ENCODE data around the gene MYO3B. TPM values are rescaled to one million over a fixed set of nuclear protein-coding genes. Genes with fewer than 3 reads are reported as not detected.

MYO3B gene
- total RNA-seq, 1 donor from 2014 or later, result not detected

GRCh38 chr2:170641961-170642360, 464.0 kb downstream of the MYO3B start:
- Mint-ChIP-seq H3K27ac (no peak overlapping the region), H3K36me3 (ENCODE audit: low read depth) (no peaks in the 10 kb centered on the region), H3K4me3 (no peak overlapping the region), H3K27me3 (no peaks in the 10 kb centered on the region), H3K9me3 (no peaks in the 10 kb centered on the region), H3K4me1 (no peaks in the 10 kb centered on the region)
- ChIA-PET POLR2A (no interaction called here), CTCF (no interaction called here)
- TF ChIP-seq CTCF (IDR thresholded peaks at IDR 0.05), result no peak
- DNase-seq (no peak), ATAC-seq (ENCODE audit: low read depth) (no peak)
- intact Hi-C loops (cut with micrococcal nuclease), result no loop called here

GRCh38 chr2:170643346-170643745, 465.4 kb downstream of the MYO3B start:
- Mint-ChIP-seq H3K4me1 (no peaks in the 10 kb centered on the region), H3K4me3 (no peak overlapping the region), H3K27ac (no peak overlapping the region), H3K9me3 (no peaks in the 10 kb centered on the region), H3K27me3 (no peaks in the 10 kb centered on the region), H3K36me3 (ENCODE audit: low read depth) (no peaks in the 10 kb centered on the region)
- POLR2A ChIA-PET, result interaction anchor here (0.6 kb wide), 1 partner anchor 453 kb away, joined by 3 read pairs; no protein-coding TSS in a partner anchor
- no peak for TF ChIP-seq CTCF (IDR thresholded peaks at IDR 0.05)
- ATAC-seq (ENCODE audit: low read depth), result no peak
- CTCF ChIA-PET, result no interaction called here
- DNase-seq, result no peak
- intact Hi-C loops (cut with micrococcal nuclease), result no loop called here

GRCh38 chr2:170647741-170648436, 469.9 kb downstream of the MYO3B start:
- no peak overlapping the region for H3K4me3 Mint-ChIP-seq
- no peak for TF ChIP-seq CTCF (IDR thresholded peaks at IDR 0.05)
- ChIA-PET POLR2A (no interaction called here), CTCF (no interaction called here)
- no peaks in the 10 kb centered on the region for H3K9me3 Mint-ChIP-seq
- intact Hi-C loops (cut with micrococcal nuclease), result no loop called here
- H3K4me1 Mint-ChIP-seq, result no peaks in the 10 kb centered on the region
- ATAC-seq (ENCODE audit: low read depth) (no peak), DNase-seq (no peak)
- no peaks in the 10 kb centered on the region for H3K36me3 Mint-ChIP-seq (ENCODE audit: low read depth)
- no peak overlapping the region for H3K27ac Mint-ChIP-seq
- no peaks in the 10 kb centered on the region for H3K27me3 Mint-ChIP-seq

GRCh38 chr2:170651624-170652325, 473.8 kb downstream of the MYO3B start:
- H3K4me3 Mint-ChIP-seq, result no peak overlapping the region
- TF ChIP-seq CTCF (IDR thresholded peaks at IDR 0.05), result no peak
- no peaks in the 10 kb centered on the region for H3K9me3 Mint-ChIP-seq
- ATAC-seq (ENCODE audit: low read depth) (no peak), DNase-seq (no peak)
- POLR2A ChIA-PET, result no interaction called here
- H3K27ac Mint-ChIP-seq, result no peak overlapping the region
- no peaks in the 10 kb centered on the region for H3K36me3 Mint-ChIP-seq (ENCODE audit: low read depth)
- H3K27me3 Mint-ChIP-seq, result peaks cover 2% of the 10 kb centered on the region
- intact Hi-C loops (cut with micrococcal nuclease), result no loop called here
- CTCF ChIA-PET, result no interaction called here
- no peaks in the 10 kb centered on the region for H3K4me1 Mint-ChIP-seq

- CTCF ChIA-PET, result no interaction called here
- Mint-ChIP-seq H3K9me3 (no peaks in the 10 kb centered on the region), H3K4me1 (no peaks in the 10 kb centered on the region), H3K27ac (no peak overlapping the region), H3K27me3 (peaks cover 2% of the 10 kb centered on the region), H3K36me3 (ENCODE audit: low read depth) (no peaks in the 10 kb centered on the region), H3K4me3 (no peak overlapping the region)
- intact Hi-C loops (cut with micrococcal nuclease), result no loop called here
- no peak for TF ChIP-seq CTCF (IDR thresholded peaks at IDR 0.05)
- POLR2A ChIA-PET, result no interaction called here
- ATAC-seq (ENCODE audit: low read depth) (no peak), DNase-seq (no peak)
These were observed 474.9 kb downstream of the MYO3B start for GRCh38 chr2:170652637-170653417.

All from activated B cell treated with CpG ODN at 0.5 μM for 24 hours (primary cell).